ENCODE results near the gene LHFPL4.

The LHFPL4 gene

GRCh38 chr3:9583371-9583770 is 29.7 kb upstream of the LHFPL4 start (continued):
- TF ChIP-seq CREB5 (CRISPR knock-in tag; IDR thresholded peaks at IDR 0.05; ENCODE audit: low read depth), result no peak

GRCh38 chr3:9582332-9582731 is 28.7 kb upstream of the LHFPL4 start:
- no peak for TF ChIP-seq ZFP3 (CRISPR knock-in tag; IDR thresholded peaks at IDR 0.05)
- no peak for TF ChIP-seq TOX (CRISPR knock-in tag; IDR thresholded peaks at IDR 0.05; ENCODE audit: borderline replicate concordance)
- TF ChIP-seq ZFP30 (CRISPR knock-in tag; IDR thresholded peaks at IDR 0.05), result no peak
- TF ChIP-seq ZNF565 (CRISPR knock-in tag; conservative IDR thresholded peaks at IDR 0.05; ENCODE audit: low read depth), result no peak
- TF ChIP-seq POU6F1 (CRISPR knock-in tag; IDR thresholded peaks at IDR 0.05; ENCODE audit: borderline replicate concordance, low read depth), result no peak
- no peak for TF ChIP-seq GLIS3 (CRISPR knock-in tag; IDR thresholded peaks at IDR 0.05)
- no peak for TF ChIP-seq ZC3H10 (CRISPR knock-in tag; IDR thresholded peaks at IDR 0.05)
- TF ChIP-seq TCF4 (CRISPR knock-in tag; IDR thresholded peaks at IDR 0.05; ENCODE audit: borderline replicate concordance), result no peak
- no peak for TF ChIP-seq BACH2 (CRISPR knock-in tag; IDR thresholded peaks at IDR 0.05; ENCODE audit: borderline replicate concordance)
- TF ChIP-seq ESRRG (CRISPR knock-in tag; IDR thresholded peaks at IDR 0.05), result no peak
- no peak for TF ChIP-seq PPARA (CRISPR knock-in tag; IDR thresholded peaks at IDR 0.05; ENCODE audit: borderline replicate concordance)
- no peak for TF ChIP-seq RARB (CRISPR knock-in tag; IDR thresholded peaks at IDR 0.05)
- no peak for TF ChIP-seq CSDC2 (CRISPR knock-in tag; IDR thresholded peaks at IDR 0.05)
- TF ChIP-seq SNAI2 (CRISPR knock-in tag; IDR thresholded peaks at IDR 0.05), result no peak
- no peak for TF ChIP-seq CSRNP3 (CRISPR knock-in tag; IDR thresholded peaks at IDR 0.05)
- no peak for TF ChIP-seq ZNF8 (CRISPR knock-in tag; IDR thresholded peaks at IDR 0.05)
- no peak for ATAC-seq

GRCh38 chr3:9581742-9582141 is 28.1 kb upstream of the LHFPL4 start:
- ATAC-seq, result no peak
- TF ChIP-seq GLIS3 (CRISPR knock-in tag; IDR thresholded peaks at IDR 0.05) (no peak), ZFP30 (CRISPR knock-in tag; IDR thresholded peaks at IDR 0.05) (no peak), ISL1 (CRISPR knock-in tag; IDR thresholded peaks at IDR 0.05) (no peak), CSRNP3 (CRISPR knock-in tag; IDR thresholded peaks at IDR 0.05) (no peak), CSDC2 (CRISPR knock-in tag; IDR thresholded peaks at IDR 0.05) (no peak), TCF4 (CRISPR knock-in tag; IDR thresholded peaks at IDR 0.05; ENCODE audit: borderline replicate concordance) (no peak), CREB5 (CRISPR knock-in tag; IDR thresholded peaks at IDR 0.05; ENCODE audit: low read depth) (no peak), SNAI2 (CRISPR knock-in tag; IDR thresholded peaks at IDR 0.05) (no peak), OSR1 (CRISPR knock-in tag; IDR thresholded peaks at IDR 0.05) (no peak), POU6F1 (CRISPR knock-in tag; IDR thresholded peaks at IDR 0.05; ENCODE audit: borderline replicate concordance, low read depth) (no peak)

- ATAC-seq, result no peak
- TF ChIP-seq ARNTL (CRISPR knock-in tag; IDR thresholded peaks at IDR 0.05; ENCODE audit: borderline replicate concordance, low read depth) (no peak), POU6F1 (CRISPR knock-in tag; IDR thresholded peaks at IDR 0.05; ENCODE audit: borderline replicate concordance, low read depth) (no peak), TOX (CRISPR knock-in tag; IDR thresholded peaks at IDR 0.05; ENCODE audit: borderline replicate concordance) (no peak), TCF4 (CRISPR knock-in tag; IDR thresholded peaks at IDR 0.05; ENCODE audit: borderline replicate concordance) (no peak), SNAI2 (CRISPR knock-in tag; IDR thresholded peaks at IDR 0.05) (no peak), ZFP3 (CRISPR knock-in tag; IDR thresholded peaks at IDR 0.05) (no peak), ESRRG (CRISPR knock-in tag; IDR thresholded peaks at IDR 0.05) (no peak), BACH2 (CRISPR knock-in tag; IDR thresholded peaks at IDR 0.05; ENCODE audit: borderline replicate concordance) (no peak), CSDC2 (CRISPR knock-in tag; IDR thresholded peaks at IDR 0.05) (no peak), ZNF70 (CRISPR knock-in tag; IDR thresholded peaks at IDR 0.05) (no peak), ISL1 (CRISPR knock-in tag; IDR thresholded peaks at IDR 0.05) (no peak), ZNF565 (CRISPR knock-in tag; conservative IDR thresholded peaks at IDR 0.05; ENCODE audit: low read depth) (no peak), RARB (CRISPR knock-in tag; IDR thresholded peaks at IDR 0.05) (no peak), CREB5 (CRISPR knock-in tag; IDR thresholded peaks at IDR 0.05; ENCODE audit: low read depth) (no peak), ZFP30 (CRISPR knock-in tag; IDR thresholded peaks at IDR 0.05) (no peak), OSR1 (CRISPR knock-in tag; IDR thresholded peaks at IDR 0.05) (no peak), PPARA (CRISPR knock-in tag; IDR thresholded peaks at IDR 0.05; ENCODE audit: borderline replicate concordance) (no peak)
Observed at GRCh38 chr3:9569054-9569453, 15.4 kb upstream of the LHFPL4 start.

Measured in SK-N-SH treated with all-trans-retinoic acid at 6 μM for 48 hours (cell line).